ENCODE data around the gene ZNF823.
A peak's percentile ranks its signal among the peaks of the same experiment; 100 is the strongest.
"Not testable (repeated sequence)": the region's sequence is repeated elsewhere in the genome, so short reads cannot be mapped to it uniquely, and the experiment has no call there.

ZNF823 gene

GRCh38 chr19:11738746-11739620, at the start of gene ZNF823:
Gene ZNF823 (minus strand): TSS chr19:11738946. CDS start chr19:11738819, 127 bp downstream.
- Histone ChIP-seq H3K27me3 (ENCODE audit: insufficient read depth, low read length) (no peaks in the 10 kb centered on the region), H3K4me1 (ENCODE audit: control insufficient read depth, insufficient read depth, low read length, unreplicated experiment) (peaks cover 8% of the 10 kb centered on the region), H3K4me3 (ENCODE audit: low read depth, low read length) (peak within 1 kb of the TSS; percentile 95), H3K36me3 (ENCODE audit: insufficient read depth, low read length) (no peaks in the 10 kb centered on the region), H2AFZ (ENCODE audit: low read length, unreplicated experiment) (peak within 1 kb of the TSS; percentile 75), H3K27ac (ENCODE audit: low read depth, low read length) (no peak within 1 kb of the TSS), H3K79me2 (ENCODE audit: control insufficient read depth, insufficient read depth, low read length, unreplicated experiment) (peaks cover 14% of the 10 kb centered on the region)

GRCh38 chr19:11787536-11787935, 48.8 kb upstream of the ZNF823 start:
- Histone ChIP-seq H3K79me2 (ENCODE audit: control insufficient read depth, insufficient read depth, low read length, unreplicated experiment) (no peaks in the 10 kb centered on the region), H3K4me3 (ENCODE audit: low read depth, low read length) (no peak overlapping the region), H3K36me3 (ENCODE audit: insufficient read depth, low read length) (peaks cover 14% of the 10 kb centered on the region), H3K4me1 (ENCODE audit: control insufficient read depth, insufficient read depth, low read length, unreplicated experiment) (no peaks in the 10 kb centered on the region), H3K27me3 (ENCODE audit: insufficient read depth, low read length) (no peaks in the 10 kb centered on the region), H3K27ac (ENCODE audit: low read depth, low read length) (no peak overlapping the region), H2AFZ (ENCODE audit: low read length, unreplicated experiment) (no peak overlapping the region)

- no peak overlapping the region for H2AFZ ChIP-seq (ENCODE audit: low read length, unreplicated experiment)
- H3K4me3 ChIP-seq (ENCODE audit: low read depth, low read length), result no peak overlapping the region
- no peaks in the 10 kb centered on the region for H3K27me3 ChIP-seq (ENCODE audit: insufficient read depth, low read length)
- no peaks in the 10 kb centered on the region for H3K79me2 ChIP-seq (ENCODE audit: control insufficient read depth, insufficient read depth, low read length, unreplicated experiment)
- no peaks in the 10 kb centered on the region for H3K4me1 ChIP-seq (ENCODE audit: control insufficient read depth, insufficient read depth, low read length, unreplicated experiment)
- H3K27ac ChIP-seq (ENCODE audit: low read depth, low read length), result no peak overlapping the region
- peaks cover 43% of the 10 kb centered on the region for H3K36me3 ChIP-seq (ENCODE audit: insufficient read depth, low read length)
Measured at GRCh38 chr19:11784356-11784755, 45.6 kb upstream of the ZNF823 start.

- Histone ChIP-seq H3K79me2 (ENCODE audit: control insufficient read depth, insufficient read depth, low read length, unreplicated experiment) (no peaks in the 10 kb centered on the region), H3K27ac (ENCODE audit: low read depth, low read length) (no peak overlapping the region), H3K4me1 (ENCODE audit: control insufficient read depth, insufficient read depth, low read length, unreplicated experiment) (no peaks in the 10 kb centered on the region), H3K4me3 (ENCODE audit: low read depth, low read length) (no peak overlapping the region), H2AFZ (ENCODE audit: low read length, unreplicated experiment) (no peak overlapping the region), H3K36me3 (ENCODE audit: insufficient read depth, low read length) (peaks cover 47% of the 10 kb centered on the region), H3K27me3 (ENCODE audit: insufficient read depth, low read length) (no peaks in the 10 kb centered on the region)
Measured at GRCh38 chr19:11783767-11784166, 45.0 kb upstream of the ZNF823 start.

- Histone ChIP-seq H3K27ac (ENCODE audit: low read depth, low read length) (no peak overlapping the region), H3K4me1 (ENCODE audit: control insufficient read depth, insufficient read depth, low read length, unreplicated experiment) (no peaks in the 10 kb centered on the region), H2AFZ (ENCODE audit: low read length, unreplicated experiment) (no peak overlapping the region), H3K79me2 (ENCODE audit: control insufficient read depth, insufficient read depth, low read length, unreplicated experiment) (no peaks in the 10 kb centered on the region), H3K27me3 (ENCODE audit: insufficient read depth, low read length) (no peaks in the 10 kb centered on the region), H3K4me3 (ENCODE audit: low read depth, low read length) (no peak overlapping the region), H3K36me3 (ENCODE audit: insufficient read depth, low read length) (peaks cover 65% of the 10 kb centered on the region)
Measured at GRCh38 chr19:11781295-11782057, 42.7 kb upstream of the ZNF823 start.

GRCh38 chr19:11780431-11781020, 41.8 kb upstream of the ZNF823 start:
- Histone ChIP-seq H3K4me1 (ENCODE audit: control insufficient read depth, insufficient read depth, low read length, unreplicated experiment) (no peaks in the 10 kb centered on the region), H3K79me2 (ENCODE audit: control insufficient read depth, insufficient read depth, low read length, unreplicated experiment) (peaks cover 5% of the 10 kb centered on the region), H3K4me3 (ENCODE audit: low read depth, low read length) (no peak overlapping the region), H3K36me3 (ENCODE audit: insufficient read depth, low read length) (peaks cover 65% of the 10 kb centered on the region), H2AFZ (ENCODE audit: low read length, unreplicated experiment) (no peak overlapping the region), H3K27ac (ENCODE audit: low read depth, low read length) (no peak overlapping the region), H3K27me3 (ENCODE audit: insufficient read depth, low read length) (no peaks in the 10 kb centered on the region)

- not testable (repeated sequence) for H3K4me1 ChIP-seq (ENCODE audit: control insufficient read depth, insufficient read depth, low read length, unreplicated experiment); H3K27me3 ChIP-seq (ENCODE audit: insufficient read depth, low read length); H2AFZ ChIP-seq (ENCODE audit: low read length, unreplicated experiment); H3K27ac ChIP-seq (ENCODE audit: low read depth, low read length); H3K79me2 ChIP-seq (ENCODE audit: control insufficient read depth, insufficient read depth, low read length, unreplicated experiment); H3K4me3 ChIP-seq (ENCODE audit: low read depth, low read length)
- peaks cover 46% of the 10 kb centered on the region for H3K36me3 ChIP-seq (ENCODE audit: insufficient read depth, low read length)
Measured at GRCh38 chr19:11776669-11777068, 37.9 kb upstream of the ZNF823 start.

- H3K36me3 ChIP-seq (ENCODE audit: insufficient read depth, low read length), result peaks cover 11% of the 10 kb centered on the region
- H3K27me3 ChIP-seq (ENCODE audit: insufficient read depth, low read length); H3K4me3 ChIP-seq (ENCODE audit: low read depth, low read length); H3K4me1 ChIP-seq (ENCODE audit: control insufficient read depth, insufficient read depth, low read length, unreplicated experiment); H2AFZ ChIP-seq (ENCODE audit: low read length, unreplicated experiment); H3K27ac ChIP-seq (ENCODE audit: low read depth, low read length): not testable (repeated sequence)
- H3K79me2 ChIP-seq (ENCODE audit: control insufficient read depth, insufficient read depth, low read length, unreplicated experiment), result peaks cover 33% of the 10 kb centered on the region
Measured at GRCh38 chr19:11771520-11771919, 32.8 kb upstream of the ZNF823 start.

- Histone ChIP-seq H3K27me3 (ENCODE audit: insufficient read depth, low read length) (no peaks in the 10 kb centered on the region), H3K4me1 (ENCODE audit: control insufficient read depth, insufficient read depth, low read length, unreplicated experiment) (no peaks in the 10 kb centered on the region), H3K4me3 (ENCODE audit: low read depth, low read length) (no peak overlapping the region), H3K36me3 (ENCODE audit: insufficient read depth, low read length) (peaks cover 11% of the 10 kb centered on the region), H3K79me2 (ENCODE audit: control insufficient read depth, insufficient read depth, low read length, unreplicated experiment) (peaks cover 28% of the 10 kb centered on the region), H3K27ac (ENCODE audit: low read depth, low read length) (no peak overlapping the region), H2AFZ (ENCODE audit: low read length, unreplicated experiment) (no peak overlapping the region)
Measured at GRCh38 chr19:11769995-11770394, 31.2 kb upstream of the ZNF823 start.

- Histone ChIP-seq H3K27ac (ENCODE audit: low read depth, low read length) (peak overlapping the region; percentile 89), H2AFZ (ENCODE audit: low read length, unreplicated experiment) (no peak overlapping the region), H3K4me3 (ENCODE audit: low read depth, low read length) (peak overlapping the region; percentile 93), H3K36me3 (ENCODE audit: insufficient read depth, low read length) (peaks cover 7% of the 10 kb centered on the region), H3K79me2 (ENCODE audit: control insufficient read depth, insufficient read depth, low read length, unreplicated experiment) (peaks cover 28% of the 10 kb centered on the region), H3K27me3 (ENCODE audit: insufficient read depth, low read length) (no peaks in the 10 kb centered on the region), H3K4me1 (ENCODE audit: control insufficient read depth, insufficient read depth, low read length, unreplicated experiment) (no peaks in the 10 kb centered on the region)
Measured at GRCh38 chr19:11767633-11768133, 28.9 kb upstream of the ZNF823 start.
